ENCODE data around the gene ABCG4. TPM values are rescaled to one million over a fixed set of nuclear protein-coding genes. Genes with fewer than 3 reads are reported as not detected.
"Not testable (repeated sequence)": the region's sequence is repeated elsewhere in the genome, so short reads cannot be mapped to it uniquely, and the experiment has no call there.

ABCG4 gene
- total RNA-seq, 2 donors from 2014 or later: 0.33 TPM; not detected in 1

DNA sequence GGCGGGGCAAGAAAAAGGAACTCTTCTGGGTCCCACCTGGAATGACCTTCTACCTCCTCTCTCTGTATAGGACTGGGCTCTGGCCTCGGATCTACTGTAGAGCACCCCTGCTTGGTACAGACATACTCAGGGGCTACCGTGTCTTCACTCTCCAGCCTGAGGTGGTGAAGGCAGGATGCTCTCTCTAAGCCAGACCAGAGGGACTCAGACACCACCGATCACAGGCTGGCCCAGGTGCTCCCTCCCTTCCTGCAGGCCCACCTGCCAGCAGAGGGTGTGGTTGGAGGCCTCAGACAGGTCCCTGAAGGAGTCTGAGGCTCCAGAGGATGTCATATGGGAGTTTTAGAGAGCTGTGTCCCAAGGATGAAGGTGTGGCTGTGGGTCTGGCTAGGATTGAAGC lies 40.5 kb downstream of the ABCG4 start:
- Histone ChIP-seq H3K9me3 (no peaks in the 10 kb centered on the region), H3K27ac (no peak overlapping the region), H3K4me3 (no peak overlapping the region), H3K36me3 (replicated peaks in 1 of 2; ENCODE audit: insufficient read depth in 1 of 2, low read depth in 2 of 2) (no peaks in the 10 kb centered on the region), H3K4me1 (peaks cover 14% of the 10 kb centered on the region), H3K27me3 (no peaks in the 10 kb centered on the region)
- DNase-seq: no peak
- TF ChIP-seq, protein P1, sequence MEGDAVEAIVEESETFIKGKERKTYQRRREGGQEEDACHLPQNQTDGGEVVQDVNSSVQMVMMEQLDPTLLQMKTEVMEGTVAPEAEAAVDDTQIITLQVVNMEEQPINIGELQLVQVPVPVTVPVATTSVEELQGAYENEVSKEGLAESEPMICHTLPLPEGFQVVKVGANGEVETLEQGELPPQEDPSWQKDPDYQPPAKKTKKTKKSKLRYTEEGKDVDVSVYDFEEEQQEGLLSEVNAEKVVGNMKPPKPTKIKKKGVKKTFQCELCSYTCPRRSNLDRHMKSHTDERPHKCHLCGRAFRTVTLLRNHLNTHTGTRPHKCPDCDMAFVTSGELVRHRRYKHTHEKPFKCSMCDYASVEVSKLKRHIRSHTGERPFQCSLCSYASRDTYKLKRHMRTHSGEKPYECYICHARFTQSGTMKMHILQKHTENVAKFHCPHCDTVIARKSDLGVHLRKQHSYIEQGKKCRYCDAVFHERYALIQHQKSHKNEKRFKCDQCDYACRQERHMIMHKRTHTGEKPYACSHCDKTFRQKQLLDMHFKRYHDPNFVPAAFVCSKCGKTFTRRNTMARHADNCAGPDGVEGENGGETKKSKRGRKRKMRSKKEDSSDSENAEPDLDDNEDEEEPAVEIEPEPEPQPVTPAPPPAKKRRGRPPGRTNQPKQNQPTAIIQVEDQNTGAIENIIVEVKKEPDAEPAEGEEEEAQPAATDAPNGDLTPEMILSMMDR (IDR thresholded peaks at IDR 0.05): no peak
- no peak for TF ChIP-seq POLR2A (IDR thresholded peaks at IDR 0.05)
- WGBS, 2 donors: 65 to 83% methylated on average over 3 to 4 of the region's 4 CpGs
- intact Hi-C loops (cut with DNase I): no loop called here
- ATAC-seq: no peak

DNA sequence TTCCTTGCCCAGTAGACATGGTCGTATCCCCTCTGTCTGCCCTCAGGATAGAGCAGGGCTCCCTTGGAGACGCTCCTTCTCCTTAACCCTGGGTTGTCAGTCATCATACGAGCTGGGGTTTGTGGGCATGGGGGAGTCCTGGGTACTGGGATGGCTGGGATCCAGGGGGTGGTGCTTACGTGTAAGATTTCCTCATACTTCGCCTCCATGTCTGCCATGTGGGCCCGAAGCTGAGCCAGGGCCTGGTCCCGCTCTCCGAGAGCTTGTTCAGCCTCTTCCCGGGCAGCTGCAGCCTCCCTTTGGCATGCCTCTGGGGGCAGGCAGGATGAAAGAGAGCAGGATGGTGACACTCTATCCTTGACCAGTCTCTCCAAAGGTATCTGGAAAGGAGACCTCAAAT lies 41.7 kb downstream of the ABCG4 start:
- no peaks in the 10 kb centered on the region for H3K27me3 ChIP-seq
- DNase-seq (no peak), ATAC-seq (no peak)
- intact Hi-C loops (cut with DNase I): no loop called here
- H3K27ac ChIP-seq: no peak overlapping the region
- H3K9me3 ChIP-seq: no peaks in the 10 kb centered on the region
- 50 to 72% methylated on average over 8 to 9 of the region's 9 CpGs for WGBS, 2 donors
- peaks cover 10% of the 10 kb centered on the region for H3K4me1 ChIP-seq
- no peaks in the 10 kb centered on the region for H3K36me3 ChIP-seq (replicated peaks in 1 of 2; ENCODE audit: insufficient read depth in 1 of 2, low read depth in 2 of 2)
- TF ChIP-seq, protein P1 (IDR thresholded peaks at IDR 0.05): no peak
- no peak for TF ChIP-seq POLR2A (IDR thresholded peaks at IDR 0.05)
- H3K4me3 ChIP-seq: no peak overlapping the region

DNA sequence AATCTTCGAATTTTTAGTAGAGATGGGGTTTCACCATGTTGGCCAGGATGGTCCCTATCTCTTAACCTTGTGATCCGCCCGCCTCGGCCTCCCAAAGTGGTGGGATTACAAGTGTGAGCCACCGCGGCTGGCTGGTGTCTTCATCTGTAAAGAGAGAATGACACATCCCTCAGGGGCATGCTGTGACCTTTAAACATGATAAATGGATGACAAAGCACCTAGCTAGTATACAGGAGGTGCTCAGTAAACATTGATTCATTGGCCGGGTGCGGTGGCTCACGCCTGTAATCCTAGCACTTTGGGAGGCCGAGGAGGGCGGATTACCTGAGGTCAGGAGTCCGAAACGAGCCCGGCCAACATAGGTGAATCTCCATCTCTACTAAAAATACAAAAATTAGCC lies 42.4 kb downstream of the ABCG4 start:
- intact Hi-C loops (cut with DNase I); H3K27ac ChIP-seq; H3K9me3 ChIP-seq; H3K27me3 ChIP-seq; H3K36me3 ChIP-seq (replicated peaks in 1 of 2; ENCODE audit: insufficient read depth in 1 of 2, low read depth in 2 of 2); ATAC-seq; H3K4me3 ChIP-seq; DNase-seq; H3K4me1 ChIP-seq: not testable (repeated sequence)
- WGBS, 2 donors: 86 to 89% methylated on average over 13 to 14 of the region's 14 CpGs

DNA sequence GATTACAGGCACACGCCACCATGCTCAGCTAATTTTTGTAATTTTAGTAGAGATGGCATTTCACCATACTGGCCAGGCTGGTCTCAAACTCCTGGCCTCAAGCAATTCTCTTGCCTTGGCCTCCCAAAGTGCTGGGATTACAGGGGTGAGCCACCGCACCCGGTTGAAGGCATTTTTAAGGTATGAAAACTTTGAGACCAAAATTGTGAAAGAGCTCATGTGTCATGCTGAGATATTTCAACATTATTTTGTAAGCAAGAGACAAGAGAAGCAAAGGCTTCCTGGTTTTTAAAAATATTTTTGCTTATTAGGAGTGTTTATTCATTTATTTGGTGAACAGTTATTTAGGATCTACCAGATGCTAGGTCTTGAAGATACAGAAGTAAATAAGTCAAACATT lies 43.3 kb downstream of the ABCG4 start:
- intact Hi-C loops (cut with DNase I): no loop called here
- WGBS, 2 donors: 78 to 95% methylated on average over 3 of the region's 3 CpGs
- no peaks in the 10 kb centered on the region for H3K36me3 ChIP-seq (replicated peaks in 1 of 2; ENCODE audit: insufficient read depth in 1 of 2, low read depth in 2 of 2)
- DNase-seq: no peak
- H3K4me1 ChIP-seq: no peaks in the 10 kb centered on the region
- H3K4me3 ChIP-seq: no peak overlapping the region
- ATAC-seq: no peak
- H3K27ac ChIP-seq: peak overlapping the region in 1 of 4 donors; percentile 2
- no peaks in the 10 kb centered on the region for H3K27me3 ChIP-seq
- no peaks in the 10 kb centered on the region for H3K9me3 ChIP-seq
- TF ChIP-seq, protein P1 (IDR thresholded peaks at IDR 0.05): no peak
- TF ChIP-seq POLR2A (IDR thresholded peaks at IDR 0.05): no peak

DNA sequence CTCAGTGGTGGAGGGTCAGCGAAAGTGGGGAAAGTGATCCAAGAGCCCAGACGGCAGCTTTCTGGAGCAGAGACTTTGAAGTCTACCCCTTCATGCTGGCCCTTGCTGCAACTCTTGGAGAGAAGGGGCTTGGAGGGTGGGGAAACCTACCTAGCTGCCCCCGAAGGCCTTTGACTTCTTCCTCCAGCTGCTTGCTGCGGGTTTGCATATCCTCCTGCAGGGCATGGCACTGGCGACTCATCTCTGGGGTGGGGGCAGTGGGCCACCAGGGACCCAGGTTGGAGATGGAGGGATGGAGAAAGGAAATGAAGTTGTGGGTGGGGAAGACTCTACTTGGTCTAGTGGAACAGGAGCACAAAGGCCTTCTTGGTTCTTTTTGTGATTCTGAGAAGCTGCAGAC lies 44.1 kb downstream of the ABCG4 start:
- Histone ChIP-seq H3K4me1 (no peaks in the 10 kb centered on the region), H3K27ac (peak overlapping the region in 1 of 4 donors; percentile 2), H3K4me3 (no peak overlapping the region), H3K9me3 (no peaks in the 10 kb centered on the region), H3K27me3 (no peaks in the 10 kb centered on the region), H3K36me3 (replicated peaks in 1 of 2; ENCODE audit: insufficient read depth in 1 of 2, low read depth in 2 of 2) (no peaks in the 10 kb centered on the region)
- DNase-seq: no peak
- no peak for TF ChIP-seq POLR2A (IDR thresholded peaks at IDR 0.05)
- TF ChIP-seq, protein P1 (IDR thresholded peaks at IDR 0.05): no peak
- intact Hi-C loops (cut with DNase I): no loop called here
- WGBS, 2 donors: 75 to 78% methylated on average over 4 to 5 of the region's 5 CpGs
- ATAC-seq: no peak
